ENCODE results near the gene WSCD2. TPM values are rescaled to one million over a fixed set of nuclear protein-coding genes. Genes with fewer than 3 reads are reported as not detected.

WSCD2 gene
- polyA plus RNA-seq, 3 donors = not detected

- Mint-ChIP-seq H3K9me3 (peaks cover 0 to 3% (median 0%) of the 10 kb centered on the region in 7 donors), H3K4me1 (peaks cover 56% of the 10 kb centered on the region), H3K4me3 (peak overlapping the region in 1 of 2 donors; percentile 46), H3K27ac (peak overlapping the region; percentile 19 to 91 (median 77)), H3K36me3 (peaks cover 0 to 5% of the 10 kb centered on the region in 2 donors), H3K27me3 (ENCODE audit: low read depth in 3 of 3) (peaks cover 0 to 12% (median 2%) of the 10 kb centered on the region in 3 donors)
- Histone ChIP-seq H3K4me3 (replicated peaks in 1 of 3; ENCODE audit: low read depth in 2 of 3, low read length in 3 of 3) (no peak overlapping the region), H3K9ac (ENCODE audit: insufficient read depth, low read length, poor library complexity, severe bottlenecking) (no peak overlapping the region), H3K4me1 (ENCODE audit: control insufficient read depth in 1 of 2, insufficient read depth in 2 of 2, low read length in 2 of 2) (peaks cover 42 to 55% of the 10 kb centered on the region in 2 donors), H3K4me2 (replicated peaks; ENCODE audit: extremely low read depth, low read length, poor library complexity, severe bottlenecking) (no peak overlapping the region), H3K9me3 (replicated peaks in 1 of 2; ENCODE audit: control insufficient read depth in 1 of 2, insufficient read depth in 1 of 2, low read length in 2 of 2) (no peaks in the 10 kb centered on the region), H3K36me3 (replicated peaks in 1 of 2; ENCODE audit: control insufficient read depth in 1 of 2, insufficient read depth in 2 of 2, low read length in 2 of 2) (no peaks in the 10 kb centered on the region), H4K20me1 (ENCODE audit: insufficient read depth, low read length) (no peaks in the 10 kb centered on the region), H3K79me2 (ENCODE audit: insufficient read depth, low read length) (no peaks in the 10 kb centered on the region), H2AFZ (ENCODE audit: insufficient read depth, low read depth, low read length, poor library complexity, severe bottlenecking) (no peak overlapping the region), H3K27me3 (ENCODE audit: control insufficient read depth in 2 of 2, insufficient read depth in 2 of 2, low read length in 2 of 2) (peaks cover 0 to 2% of the 10 kb centered on the region in 2 donors), H3K27ac (ENCODE audit: low read depth in 1 of 2, low read length in 2 of 2) (peak overlapping the region; percentile 26 to 72)
- TF ChIP-seq, protein P1, sequence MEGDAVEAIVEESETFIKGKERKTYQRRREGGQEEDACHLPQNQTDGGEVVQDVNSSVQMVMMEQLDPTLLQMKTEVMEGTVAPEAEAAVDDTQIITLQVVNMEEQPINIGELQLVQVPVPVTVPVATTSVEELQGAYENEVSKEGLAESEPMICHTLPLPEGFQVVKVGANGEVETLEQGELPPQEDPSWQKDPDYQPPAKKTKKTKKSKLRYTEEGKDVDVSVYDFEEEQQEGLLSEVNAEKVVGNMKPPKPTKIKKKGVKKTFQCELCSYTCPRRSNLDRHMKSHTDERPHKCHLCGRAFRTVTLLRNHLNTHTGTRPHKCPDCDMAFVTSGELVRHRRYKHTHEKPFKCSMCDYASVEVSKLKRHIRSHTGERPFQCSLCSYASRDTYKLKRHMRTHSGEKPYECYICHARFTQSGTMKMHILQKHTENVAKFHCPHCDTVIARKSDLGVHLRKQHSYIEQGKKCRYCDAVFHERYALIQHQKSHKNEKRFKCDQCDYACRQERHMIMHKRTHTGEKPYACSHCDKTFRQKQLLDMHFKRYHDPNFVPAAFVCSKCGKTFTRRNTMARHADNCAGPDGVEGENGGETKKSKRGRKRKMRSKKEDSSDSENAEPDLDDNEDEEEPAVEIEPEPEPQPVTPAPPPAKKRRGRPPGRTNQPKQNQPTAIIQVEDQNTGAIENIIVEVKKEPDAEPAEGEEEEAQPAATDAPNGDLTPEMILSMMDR (IDR thresholded peaks at IDR 0.05) = no peak
- no peak for DNase-seq
- intact Hi-C loops (cut with micrococcal nuclease) = no loop called here
- 94% methylated on average over 6 of the region's 6 CpGs for whole genome bisulfite sequencing (ENCODE audit: insufficient coverage)
These were observed 169.7 kb downstream of the WSCD2 start for GRCh38 chr12:108298761-108299275.

- WGBS (ENCODE audit: insufficient coverage) = 96% methylated on average over 3 of the region's 4 CpGs
- peaks cover 0 to 5% of the 10 kb centered on the region in 2 donors for H3K36me3 Mint-ChIP-seq
- no peak overlapping the region for H3K4me3 Mint-ChIP-seq
These were observed 170.4 kb downstream of the WSCD2 start for GRCh38 chr12:108299516-108299915.

More at GRCh38 chr12:108299516-108299915, 170.4 kb downstream of the WSCD2 start:
- no peak overlapping the region for H2AFZ ChIP-seq (ENCODE audit: insufficient read depth, low read depth, low read length, poor library complexity, severe bottlenecking)
- peaks cover 42 to 55% of the 10 kb centered on the region in 2 donors for H3K4me1 ChIP-seq (ENCODE audit: control insufficient read depth in 1 of 2, insufficient read depth in 2 of 2, low read length in 2 of 2)
- Mint-ChIP-seq H3K27ac (peak overlapping the region in 1 of 7 donors; percentile 10), H3K27me3 (ENCODE audit: low read depth in 3 of 3) (peaks cover 3 to 14% (median 4%) of the 10 kb centered on the region in 3 donors), H3K9me3 (peaks cover 0 to 3% (median 0%) of the 10 kb centered on the region in 7 donors), H3K4me1 (peaks cover 59% of the 10 kb centered on the region)
- H3K4me2 ChIP-seq (replicated peaks; ENCODE audit: extremely low read depth, low read length, poor library complexity, severe bottlenecking) = no peak overlapping the region
- no peak overlapping the region for H3K9ac ChIP-seq (ENCODE audit: insufficient read depth, low read length, poor library complexity, severe bottlenecking)
- H3K27me3 ChIP-seq (ENCODE audit: control insufficient read depth in 2 of 2, insufficient read depth in 2 of 2, low read length in 2 of 2) = no peaks in the 10 kb centered on the region
- no peak for DNase-seq
- intact Hi-C loops (cut with micrococcal nuclease) = no loop called here
- H4K20me1 ChIP-seq (ENCODE audit: insufficient read depth, low read length) = no peaks in the 10 kb centered on the region
- no peaks in the 10 kb centered on the region for H3K79me2 ChIP-seq (ENCODE audit: insufficient read depth, low read length)
- no peaks in the 10 kb centered on the region for H3K9me3 ChIP-seq (replicated peaks in 1 of 2; ENCODE audit: control insufficient read depth in 1 of 2, insufficient read depth in 1 of 2, low read length in 2 of 2)
- TF ChIP-seq, protein P1 (IDR thresholded peaks at IDR 0.05) = no peak
- no peak overlapping the region for H3K27ac ChIP-seq (ENCODE audit: low read depth in 1 of 2, low read length in 2 of 2)
- H3K36me3 ChIP-seq (replicated peaks in 1 of 2; ENCODE audit: control insufficient read depth in 1 of 2, insufficient read depth in 2 of 2, low read length in 2 of 2) = no peaks in the 10 kb centered on the region
- no peak overlapping the region for H3K4me3 ChIP-seq (replicated peaks in 1 of 3; ENCODE audit: low read depth in 2 of 3, low read length in 3 of 3)

Other genes starting within 250 kb of the WSCD2 start
- 10 to 100 TPM in 1 of 3 donors, 1 to 10 TPM in 2; 7.5 to 11.6 (median 7.9) TPM for gene CMKLR1, start 210.0 kb downstream of the WSCD2 start, polyA plus RNA-seq